Fibroblast of lung (primary cell): ENCODE data around the gene SH3GL1.

Source experiments
- EZH2 ChIP-seq: IDR thresholded peaks from 2 replicates; pipeline ENCODE4 v1.5.1; 2012; ENCODE audit warnings: low read length, control low read depth, mild to moderate bottlenecking; ENCODE audit errors: missing control alignments
- TF ChIP-seq, protein P1 (sequence below), 2 donors: IDR thresholded peaks in 1 of 2; conservative IDR thresholded peaks in 1 of 2; 1 replicate in 1 of 2; 2 replicates in 1 of 2; pipeline ENCODE4 v1.5.1; 2011 to 2012; ENCODE audit warnings: low read length in 2 of 2, control low read depth in 1 of 2, inconsistent platforms in 1 of 2, low read depth in 1 of 2, mild to moderate bottlenecking in 1 of 2

GRCh38 chr19:4396949-4397783, 3.2 kb downstream of the SH3GL1 start:
- TF ChIP-seq, protein P1, sequence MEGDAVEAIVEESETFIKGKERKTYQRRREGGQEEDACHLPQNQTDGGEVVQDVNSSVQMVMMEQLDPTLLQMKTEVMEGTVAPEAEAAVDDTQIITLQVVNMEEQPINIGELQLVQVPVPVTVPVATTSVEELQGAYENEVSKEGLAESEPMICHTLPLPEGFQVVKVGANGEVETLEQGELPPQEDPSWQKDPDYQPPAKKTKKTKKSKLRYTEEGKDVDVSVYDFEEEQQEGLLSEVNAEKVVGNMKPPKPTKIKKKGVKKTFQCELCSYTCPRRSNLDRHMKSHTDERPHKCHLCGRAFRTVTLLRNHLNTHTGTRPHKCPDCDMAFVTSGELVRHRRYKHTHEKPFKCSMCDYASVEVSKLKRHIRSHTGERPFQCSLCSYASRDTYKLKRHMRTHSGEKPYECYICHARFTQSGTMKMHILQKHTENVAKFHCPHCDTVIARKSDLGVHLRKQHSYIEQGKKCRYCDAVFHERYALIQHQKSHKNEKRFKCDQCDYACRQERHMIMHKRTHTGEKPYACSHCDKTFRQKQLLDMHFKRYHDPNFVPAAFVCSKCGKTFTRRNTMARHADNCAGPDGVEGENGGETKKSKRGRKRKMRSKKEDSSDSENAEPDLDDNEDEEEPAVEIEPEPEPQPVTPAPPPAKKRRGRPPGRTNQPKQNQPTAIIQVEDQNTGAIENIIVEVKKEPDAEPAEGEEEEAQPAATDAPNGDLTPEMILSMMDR (conservative IDR thresholded peaks at IDR 0.05 in 1 of 2, IDR thresholded peaks at IDR 0.05 in 1 of 2; ENCODE audit: low read depth in 1 of 2, low read length in 2 of 2), result no peak
- no peak for TF ChIP-seq EZH2
